Epidermal melanocyte (primary cell): ENCODE results near the gene NEK5.

Source experiments
- DNase-seq: peaks from one replicate; pipeline ENCODE4 v3.0.0; 2011; ENCODE audit warnings: low spot score; ENCODE audit not compliant: insufficient read length

NEK5 gene

GRCh38 chr13:52011632-52012511 lies 117.0 kb downstream of the NEK5 start, which contains the start of gene ALG11:
TSS of gene ALG11 (plus strand) at chr13:52012398. CDS start at chr13:52012419, 21 bp downstream.
- peak; percentile 97 for DNase-seq

- no peak for DNase-seq
Observed at GRCh38 chr13:52010890-52011631, 117.8 kb downstream of the NEK5 start, which contains the start of gene ATP7B. TSS of gene ATP7B (minus strand) at chr13:52011450. CDS start at chr13:52011337, 113 bp downstream.

DNA sequence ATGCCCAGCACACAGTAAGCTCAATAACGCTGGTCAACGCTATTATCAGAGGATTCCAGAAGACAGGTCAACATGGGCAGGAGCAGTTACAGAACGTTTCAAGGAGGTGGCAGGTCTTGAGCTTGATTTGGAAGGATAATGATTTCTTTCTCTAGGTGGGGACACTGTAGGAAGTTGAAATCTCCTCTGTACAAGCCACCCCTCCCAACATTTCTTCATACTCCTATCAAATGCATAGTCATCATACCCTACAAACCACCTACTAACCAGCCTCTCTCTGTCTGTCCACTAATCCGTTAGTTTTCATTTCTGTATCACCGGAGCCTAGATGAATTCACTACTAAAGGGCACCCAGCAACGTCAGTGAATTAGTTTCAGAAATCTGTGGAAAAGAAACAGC lies 118.9 kb downstream of the NEK5 start:
- DNase-seq = no peak

GRCh38 chr13:52006523-52007245 lies 122.2 kb downstream of the NEK5 start:
- DNase-seq = no peak

DNA sequence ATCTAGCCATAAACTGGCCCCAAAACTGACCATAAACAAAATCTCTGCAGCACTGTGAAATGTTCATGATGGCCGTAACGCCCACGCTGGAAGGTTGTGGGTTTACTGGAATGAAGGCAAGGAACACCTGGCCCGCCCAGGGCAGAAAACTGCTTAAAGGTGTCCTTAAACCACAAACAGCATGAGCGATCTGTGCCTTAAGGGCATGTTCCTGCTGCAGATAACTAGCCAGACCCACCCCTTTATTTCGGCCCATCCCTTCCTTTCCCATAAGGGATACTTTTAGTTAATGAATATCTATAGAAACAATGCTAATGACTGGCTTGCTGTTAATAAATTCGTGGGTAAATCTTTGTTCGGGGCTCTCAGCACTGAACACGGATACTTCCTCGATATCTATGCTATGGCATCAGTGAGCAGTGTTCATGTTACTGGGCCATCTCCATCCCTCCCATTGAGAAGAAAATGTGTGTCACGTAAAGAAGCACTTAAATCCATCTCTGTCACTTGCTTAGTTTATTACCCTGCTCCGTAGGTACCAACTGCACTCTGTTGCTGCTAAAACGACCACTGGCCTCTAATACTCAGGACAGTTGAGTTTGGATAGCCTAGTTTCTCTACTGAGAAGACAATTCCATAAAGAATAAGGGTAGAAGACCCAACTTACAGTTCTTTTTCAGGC lies 122.9 kb downstream of the NEK5 start:
- DNase-seq = no peak

- no peak for DNase-seq
Observed at GRCh38 chr13:52004511-52005170, 124.2 kb downstream of the NEK5 start.

GRCh38 chr13:52003541-52003940 lies 125.3 kb downstream of the NEK5 start:
- DNase-seq = no peak

DNA sequence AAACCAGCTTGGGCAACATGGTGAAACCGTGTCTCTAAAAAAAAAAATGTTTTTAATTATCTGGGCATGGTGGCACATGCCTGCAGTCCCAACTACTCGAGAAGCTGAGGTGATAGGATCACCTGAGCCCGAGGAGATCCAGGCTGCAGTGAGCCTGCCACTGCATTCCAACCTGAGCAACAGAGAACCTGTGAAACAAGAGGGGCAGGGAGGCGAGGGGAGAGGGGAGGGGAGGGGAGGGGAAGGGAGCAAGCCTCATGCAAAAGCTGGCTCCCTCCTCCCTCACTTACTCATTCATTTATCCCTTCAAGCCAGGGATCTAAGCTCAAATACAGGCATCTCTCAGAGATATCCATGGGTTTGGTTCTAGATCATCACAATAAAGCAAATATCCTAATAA lies 126.5 kb downstream of the NEK5 start:
- no peak for DNase-seq

- DNase-seq = peak; percentile 69
Observed at GRCh38 chr13:52001120-52001731, 127.6 kb downstream of the NEK5 start.

GRCh38 chr13:51999921-52000320 lies 129.0 kb downstream of the NEK5 start:
- no peak for DNase-seq

DNA sequence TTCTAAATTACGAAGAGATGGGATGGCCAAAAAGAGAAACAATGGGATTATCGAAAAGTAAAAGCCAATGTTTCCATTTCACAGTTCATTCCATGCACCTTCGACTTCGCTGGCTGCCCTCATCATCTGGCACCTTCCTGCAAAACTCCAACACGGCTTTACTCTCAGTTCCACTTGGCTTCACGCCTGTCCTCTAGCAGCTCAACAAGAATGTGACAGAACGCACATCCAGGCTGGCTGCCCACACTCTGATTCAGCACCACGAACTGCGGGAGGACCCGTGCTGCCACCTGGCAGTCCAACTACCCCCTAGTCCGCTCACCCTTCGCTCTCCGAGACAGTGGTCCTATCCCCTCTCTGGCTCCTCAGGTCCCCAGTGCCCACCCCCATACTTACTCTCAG lies 129.4 kb downstream of the NEK5 start:
- no peak for DNase-seq

GRCh38 chr13:51998723-51999509 lies 130.0 kb downstream of the NEK5 start:
- no peak for DNase-seq

- DNase-seq = no peak
Observed at GRCh38 chr13:51997641-51998330, 131.1 kb downstream of the NEK5 start.

DNA sequence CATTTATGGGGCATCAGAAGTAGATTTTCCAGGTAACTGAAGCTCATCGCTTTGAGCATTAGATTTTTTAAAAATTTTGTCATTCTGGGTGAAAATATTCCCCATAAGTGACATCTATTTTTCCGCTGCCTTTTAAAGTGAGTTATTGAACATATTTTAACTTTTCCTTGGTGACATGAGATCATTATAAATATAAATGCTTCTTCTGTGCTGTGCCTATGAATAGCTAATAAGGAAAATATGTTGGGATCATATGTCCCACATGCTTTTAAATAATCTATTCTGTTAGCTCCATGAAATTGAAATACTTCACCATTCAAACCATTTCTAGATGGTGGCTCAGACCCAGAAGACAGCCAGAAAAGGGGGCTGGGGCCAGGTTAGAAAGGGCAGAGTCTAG lies 131.7 kb downstream of the NEK5 start:
- DNase-seq = no peak

DNA sequence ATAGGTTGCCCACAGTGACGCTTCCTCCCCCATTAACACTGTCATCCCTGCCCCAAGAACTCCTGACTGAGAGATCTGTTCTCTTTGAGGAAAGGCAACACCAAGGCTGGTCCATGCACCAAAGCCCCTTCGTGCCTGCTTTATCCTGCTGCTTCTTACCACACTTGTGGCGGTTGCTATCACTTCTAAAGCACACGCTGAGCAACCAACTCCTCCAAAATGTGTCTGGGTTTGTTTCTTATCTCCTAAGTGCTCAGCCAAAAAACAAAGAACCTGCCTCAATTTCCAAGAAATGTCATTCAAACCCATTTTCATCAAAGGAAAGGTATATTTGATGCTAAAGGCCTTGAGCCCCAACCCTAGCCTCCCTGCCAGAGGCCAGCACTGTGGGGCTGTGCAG lies 132.2 kb downstream of the NEK5 start:
- DNase-seq = no peak

DNA sequence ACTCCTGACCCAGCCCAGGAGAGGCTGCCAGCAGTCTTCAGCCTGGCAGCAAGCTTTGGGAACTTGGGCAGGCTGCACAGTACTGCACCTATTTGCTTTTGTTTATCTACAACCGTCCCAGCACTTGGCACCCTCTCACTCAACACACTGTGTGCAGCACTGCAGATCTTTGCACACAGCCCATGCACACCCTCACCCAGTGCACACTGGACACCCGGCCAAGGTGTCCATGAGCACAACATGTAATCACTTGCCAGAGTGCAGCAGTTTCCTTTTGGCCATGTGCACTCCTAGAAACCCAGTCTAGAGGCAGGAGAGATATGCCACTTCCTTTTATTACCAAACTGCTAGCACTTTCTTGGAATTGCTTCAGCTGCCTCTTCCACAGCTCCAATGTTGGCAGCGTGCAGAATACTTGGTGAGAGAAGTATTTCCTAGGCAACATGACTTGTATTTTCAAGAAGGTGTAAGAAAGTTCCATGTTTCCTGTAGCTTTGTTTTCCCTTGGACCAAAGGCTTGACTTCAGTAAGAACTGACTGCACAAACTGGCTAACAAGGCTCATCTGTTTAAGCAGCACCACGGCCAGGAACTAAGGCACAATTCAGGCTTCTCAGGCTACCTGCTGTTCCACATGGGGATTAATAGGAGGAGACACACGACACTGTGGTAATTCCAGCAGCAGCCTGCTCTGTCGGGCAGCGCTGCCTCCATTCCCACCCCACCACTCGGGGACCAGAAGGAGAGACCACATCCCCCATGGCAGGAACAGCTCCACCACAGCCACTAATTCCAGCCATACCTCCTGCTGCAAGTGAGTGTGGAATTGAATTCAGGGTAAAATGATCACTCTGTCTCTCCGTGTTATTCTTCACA lies 133.0 kb downstream of the NEK5 start:
- no peak for DNase-seq

DNA sequence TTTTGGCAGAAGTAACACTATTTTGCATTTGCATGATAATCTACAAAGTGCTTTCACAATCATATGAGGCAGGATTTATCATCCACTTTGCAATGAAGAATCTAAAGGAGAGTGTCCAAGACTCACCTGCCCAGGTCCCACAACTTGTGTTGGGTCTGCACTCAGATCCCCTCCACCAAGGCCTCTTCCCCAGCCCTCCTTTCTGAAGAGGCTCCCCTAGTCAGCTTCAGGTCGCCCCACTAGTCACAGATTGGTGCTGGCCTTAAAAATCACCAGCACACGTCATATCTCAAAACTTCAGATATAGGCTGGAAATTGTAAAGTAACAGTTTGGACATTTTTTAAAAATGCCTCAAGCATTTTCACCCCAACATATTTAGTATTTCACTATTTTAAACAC lies 135.2 kb downstream of the NEK5 start:
- DNase-seq = no peak
